ENCODE data around the gene ABHD2.
"Not testable (repeated sequence)": the region's sequence is repeated elsewhere in the genome, so short reads cannot be mapped to it uniquely, and the experiment has no call there.

Gene ABHD2

DNA sequence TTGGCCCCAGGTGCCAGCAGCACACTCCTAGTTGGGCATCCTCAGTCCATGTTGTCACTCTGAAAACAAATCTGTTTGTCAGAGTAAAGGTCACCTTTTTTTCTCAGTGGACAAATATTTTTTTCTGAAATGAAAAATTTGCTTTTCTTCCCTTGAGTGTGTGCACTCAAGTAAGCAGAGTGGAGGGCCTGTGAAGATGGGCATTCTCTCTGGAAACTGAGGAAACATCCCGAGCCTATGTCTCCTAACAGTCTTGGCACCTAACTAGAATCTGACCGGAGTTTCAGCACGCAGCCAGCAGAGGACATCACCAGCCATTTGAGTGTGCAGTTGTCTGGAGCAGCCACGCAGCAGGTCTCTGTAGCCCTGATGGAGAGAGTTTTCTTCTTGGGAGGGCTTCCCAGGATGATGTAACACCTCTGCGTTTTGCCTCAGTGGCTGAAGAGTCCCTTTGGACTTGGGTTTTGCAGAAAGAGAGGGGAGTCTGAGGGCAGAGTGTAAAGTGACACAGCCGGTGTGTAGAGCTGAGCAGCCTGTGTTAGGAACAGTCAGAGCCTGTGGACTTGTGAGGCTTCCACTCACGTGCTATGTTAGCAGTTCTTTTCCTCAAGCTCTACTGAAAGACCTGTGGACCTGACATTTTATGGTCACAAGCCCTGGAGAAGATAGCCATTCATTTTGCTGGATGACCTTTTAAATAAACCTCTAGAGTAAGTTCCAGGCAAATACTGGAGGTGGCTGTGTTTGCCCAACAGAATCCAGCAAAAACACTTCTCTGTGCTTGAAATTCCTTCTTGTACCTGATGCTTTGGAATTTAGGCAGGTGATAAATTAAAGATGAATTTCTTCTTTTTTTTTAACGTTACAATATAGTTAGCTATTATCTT is 51.6 kb downstream of the ABHD2 start:
- no peak for DNase-seq (ENCODE audit: low read depth)

DNA sequence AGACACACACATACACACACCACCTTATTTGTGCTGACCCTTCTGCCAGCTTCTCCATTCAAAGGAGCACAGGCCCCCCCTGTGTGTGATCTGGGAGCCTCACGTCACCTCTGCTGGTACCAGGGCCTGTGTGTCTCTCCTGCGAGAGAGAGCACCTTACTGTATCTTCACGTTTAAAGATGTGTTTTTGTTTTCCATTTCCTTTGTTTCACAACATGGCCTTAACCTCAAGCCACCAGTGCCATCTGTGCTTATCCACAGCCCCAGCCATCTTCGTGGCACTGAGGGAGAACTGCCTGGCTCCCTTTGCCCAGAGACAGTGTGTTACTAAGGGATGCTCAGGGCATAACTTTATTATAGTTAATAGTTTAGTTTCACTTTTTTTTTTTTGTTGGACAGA is 52.3 kb downstream of the ABHD2 start:
- DNase-seq (ENCODE audit: low read depth): no peak

DNA sequence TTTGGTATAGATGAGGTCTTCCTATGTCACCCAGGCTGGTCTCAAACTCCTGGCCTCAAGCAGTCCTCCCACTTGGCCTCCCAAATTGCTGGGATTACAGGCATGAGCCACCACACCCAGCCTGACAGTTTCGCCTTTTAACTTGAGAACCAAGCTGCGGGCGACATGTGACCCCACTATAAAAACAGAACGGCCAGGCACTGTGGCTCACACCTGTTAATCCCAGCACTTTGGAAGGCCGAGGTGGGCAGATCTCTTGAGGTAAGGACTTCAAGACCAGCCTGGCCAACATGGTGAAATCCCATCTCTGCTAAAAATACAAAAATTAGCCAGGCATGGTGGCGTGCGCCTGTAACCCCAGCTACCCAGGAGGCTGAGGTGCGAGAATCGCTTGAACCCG is 52.9 kb downstream of the ABHD2 start:
- not testable (repeated sequence) for DNase-seq (ENCODE audit: low read depth)

DNA sequence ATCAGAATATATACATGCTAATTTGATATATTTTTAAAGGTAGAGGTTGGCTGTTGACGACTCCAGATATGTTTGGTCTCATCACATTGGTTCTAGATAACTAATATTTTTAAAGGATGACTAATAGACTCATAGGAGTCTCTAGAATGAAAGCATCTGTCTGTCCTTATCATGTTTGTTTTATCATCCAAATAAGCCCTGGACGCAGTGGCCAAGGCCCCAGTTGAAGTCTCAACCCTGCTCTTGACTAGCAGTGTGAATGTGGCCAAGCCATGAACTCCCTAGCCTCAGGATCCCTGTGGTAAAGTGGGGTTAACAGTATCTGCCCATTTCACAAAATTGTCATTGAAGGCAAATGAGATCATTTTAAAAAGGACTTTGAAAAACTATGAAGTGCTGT is 53.6 kb downstream of the ABHD2 start:
- DNase-seq (ENCODE audit: low read depth): no peak

DNA sequence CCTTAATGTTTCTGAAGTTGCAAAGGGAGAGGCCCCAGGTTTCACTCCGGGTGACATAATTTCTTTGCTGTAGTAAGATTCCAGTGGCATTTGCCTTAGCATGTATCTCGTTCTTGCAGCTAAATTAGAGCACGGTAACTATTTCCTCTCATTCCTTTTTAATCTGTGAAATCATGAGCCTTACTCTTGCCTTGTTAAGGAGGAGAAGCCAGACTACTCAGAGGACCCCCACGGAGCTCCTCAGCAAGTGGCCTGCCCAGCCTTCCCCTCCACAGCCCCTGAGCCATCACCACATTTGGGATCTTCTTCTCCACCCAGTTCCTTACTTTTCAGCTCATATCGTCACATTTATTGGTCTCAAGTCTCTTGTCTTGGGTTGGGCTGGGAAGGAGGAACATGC is 54.2 kb downstream of the ABHD2 start:
- no peak for DNase-seq (ENCODE audit: low read depth)

DNA sequence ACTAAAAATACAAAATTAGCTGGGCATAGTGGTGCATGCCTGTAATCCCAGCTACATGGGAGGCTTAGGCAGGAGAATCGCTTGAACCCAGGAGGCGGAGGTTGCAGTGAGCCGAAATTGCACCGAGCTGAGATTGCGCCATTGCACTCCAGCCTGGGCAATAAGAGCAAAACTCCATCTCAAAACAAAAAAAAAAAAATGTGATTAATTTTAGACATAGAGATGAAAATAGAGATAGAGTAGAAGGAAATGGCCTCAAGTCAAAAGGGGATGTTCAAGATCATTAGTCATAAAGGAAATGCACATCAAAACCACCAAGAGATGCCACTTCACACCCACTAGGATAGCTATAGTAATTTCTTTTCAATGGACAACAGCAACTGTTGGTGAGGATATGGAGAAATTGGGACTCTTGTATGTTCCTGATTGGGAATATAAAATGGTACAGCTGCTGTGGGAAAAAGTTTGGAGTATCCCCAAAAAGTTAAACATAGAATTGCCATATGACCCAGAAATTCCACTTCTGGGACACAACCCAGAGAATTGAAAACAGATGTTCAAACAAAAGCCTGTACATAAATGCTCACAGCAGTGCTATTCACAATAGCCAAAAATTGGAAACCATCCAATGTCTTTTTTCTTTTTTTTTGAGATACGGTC is 55.4 kb downstream of the ABHD2 start:
- DNase-seq (ENCODE audit: low read depth): peak; percentile 66

DNA sequence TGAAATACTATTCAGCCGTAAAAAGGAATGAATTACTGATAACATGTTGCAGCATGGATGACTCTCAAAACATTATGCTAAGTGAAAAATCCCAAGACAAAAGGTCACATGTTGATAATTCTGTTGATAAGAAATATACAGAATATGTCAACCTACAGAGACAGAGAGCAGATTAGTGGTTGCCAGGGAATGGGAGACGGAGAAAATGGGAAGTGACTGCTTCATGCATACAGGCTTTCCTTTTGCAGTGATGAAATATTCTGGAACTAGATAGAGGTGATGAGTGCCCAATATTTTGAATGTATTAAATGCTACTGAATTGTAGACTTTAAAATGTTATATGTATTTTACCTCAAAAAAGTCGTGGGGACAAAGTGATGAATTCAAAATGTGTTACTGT is 56.2 kb downstream of the ABHD2 start:
- DNase-seq (ENCODE audit: low read depth): no peak

DNA sequence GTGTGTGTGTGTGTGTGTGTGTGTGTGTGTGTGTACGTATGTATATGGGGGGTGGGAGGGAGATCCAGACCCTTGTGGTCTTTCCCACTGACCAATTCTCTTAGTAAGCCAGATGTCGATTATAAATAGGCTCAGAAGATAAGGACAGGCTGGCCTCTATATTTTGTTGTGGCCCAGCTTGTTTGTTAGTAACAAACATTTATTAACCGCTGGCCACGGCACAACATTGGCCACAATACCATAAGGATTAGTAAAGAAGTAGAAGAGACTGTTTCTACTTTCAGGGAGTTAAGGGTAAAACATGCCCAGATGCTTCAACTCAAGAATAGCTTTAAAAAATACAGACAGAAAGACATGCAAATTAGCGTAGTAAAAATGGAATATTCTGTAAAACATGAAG is 58.1 kb downstream of the ABHD2 start:
- no peak for DNase-seq (ENCODE audit: low read depth)

DNA sequence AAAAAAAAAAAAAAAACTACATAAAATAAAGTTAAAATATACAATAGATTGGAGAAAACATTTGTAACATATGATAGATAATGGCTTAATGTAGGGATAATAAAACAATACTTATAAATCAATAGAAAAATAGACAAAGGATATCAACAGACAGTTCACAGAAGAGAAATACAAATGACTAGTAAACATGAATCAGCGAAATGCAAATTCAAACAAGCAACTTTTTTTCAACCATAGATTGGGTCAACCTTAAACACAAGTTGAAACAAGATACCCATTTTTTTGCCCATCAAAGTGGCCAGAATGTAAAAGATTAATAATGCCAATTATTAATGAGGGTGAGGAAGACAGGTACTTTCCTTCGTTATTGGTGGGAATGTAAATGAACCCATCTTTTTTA is 59.9 kb downstream of the ABHD2 start:
- no peak for DNase-seq (ENCODE audit: low read depth)

DNA sequence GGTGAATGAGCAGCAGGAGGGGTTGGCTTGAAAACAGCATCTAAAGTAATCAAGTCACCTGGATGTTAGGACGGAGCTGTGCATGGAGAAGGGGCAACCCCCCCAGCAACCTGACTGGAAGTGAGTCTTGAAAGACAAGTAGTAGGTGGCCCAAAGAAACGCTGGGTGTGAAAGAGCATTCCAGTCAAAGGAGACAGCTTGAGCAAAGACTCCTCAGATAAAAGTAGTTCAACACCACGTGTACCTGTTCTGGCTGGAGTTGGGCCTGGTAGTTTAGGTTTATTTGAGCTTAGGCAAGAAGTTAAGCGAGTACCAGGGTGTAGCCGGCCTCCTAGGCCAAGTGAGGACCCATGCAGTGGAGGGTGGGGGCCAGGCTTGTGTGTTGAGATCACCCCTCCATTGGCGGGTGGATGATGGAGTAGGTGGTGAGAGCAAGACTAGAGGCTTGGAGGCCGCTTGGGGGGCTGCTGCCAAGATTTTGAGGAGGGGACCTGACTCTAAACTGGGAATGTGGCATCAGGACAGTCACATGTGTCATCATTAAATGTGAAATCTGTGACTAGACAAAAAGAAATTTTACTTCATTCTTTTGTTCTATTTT is 61.3 kb downstream of the ABHD2 start:
- DNase-seq (ENCODE audit: low read depth): no peak

DNA sequence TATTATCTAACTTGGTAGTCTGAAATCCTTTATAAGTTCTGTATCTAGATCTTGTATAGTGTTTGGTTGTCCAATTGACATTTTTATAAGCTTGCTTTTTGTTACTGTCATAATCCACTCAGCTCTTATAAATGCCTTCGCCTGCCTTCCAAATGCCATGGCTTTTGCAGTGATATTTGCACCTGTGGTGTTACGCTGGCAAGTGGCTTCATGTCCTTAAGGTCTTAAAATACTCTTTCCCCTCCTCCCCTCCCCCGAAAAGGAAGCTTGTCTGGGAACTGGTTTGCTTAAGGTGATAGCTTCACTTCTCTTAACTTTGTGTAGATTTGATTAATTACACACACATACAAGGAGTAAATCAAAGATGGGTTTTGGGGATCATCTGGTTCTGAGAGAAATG is 62.0 kb downstream of the ABHD2 start:
- no peak for DNase-seq (ENCODE audit: low read depth)

DNA sequence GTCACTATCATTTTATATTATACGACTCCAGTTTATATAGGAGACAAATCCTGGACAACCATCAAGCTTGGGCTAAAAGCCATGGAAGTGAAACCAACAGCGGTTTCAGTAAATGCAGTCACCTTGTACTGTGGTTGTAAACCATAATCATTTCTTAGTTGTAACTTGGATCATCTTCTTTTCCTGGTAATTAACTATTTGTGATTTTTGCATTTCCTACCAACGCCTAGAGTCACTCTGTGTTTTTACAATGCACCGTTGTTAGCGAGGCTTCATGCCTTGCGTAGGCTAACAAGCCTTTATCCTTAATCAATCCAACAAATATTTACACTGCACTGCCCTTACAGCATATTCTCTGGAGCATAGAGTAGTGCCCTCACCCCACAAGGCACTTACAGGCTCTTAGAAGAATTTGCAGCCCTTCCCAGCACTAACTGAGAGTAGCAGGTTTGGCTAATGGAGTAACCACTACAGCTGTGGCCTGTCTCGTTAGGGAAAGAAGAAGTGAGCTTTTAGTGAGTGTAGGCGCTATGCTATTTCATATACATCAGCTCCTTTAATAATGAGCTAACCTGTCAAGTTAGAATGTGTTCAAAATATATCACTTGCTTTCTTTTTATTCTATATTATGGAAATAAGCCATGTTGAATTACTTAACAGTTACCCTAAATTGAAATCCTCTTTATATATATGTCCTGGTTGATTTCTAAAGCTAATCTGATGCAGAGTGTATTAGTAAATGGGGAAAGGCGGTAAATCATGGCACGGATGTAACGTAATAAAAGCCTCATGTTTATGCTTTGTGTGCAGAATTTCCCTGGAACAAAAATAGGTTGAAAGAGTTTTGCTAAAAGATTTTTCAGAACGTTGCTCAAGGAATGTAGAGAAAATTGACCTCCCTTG is 62.8 kb downstream of the ABHD2 start:
- DNase-seq (ENCODE audit: low read depth): no peak

DNA sequence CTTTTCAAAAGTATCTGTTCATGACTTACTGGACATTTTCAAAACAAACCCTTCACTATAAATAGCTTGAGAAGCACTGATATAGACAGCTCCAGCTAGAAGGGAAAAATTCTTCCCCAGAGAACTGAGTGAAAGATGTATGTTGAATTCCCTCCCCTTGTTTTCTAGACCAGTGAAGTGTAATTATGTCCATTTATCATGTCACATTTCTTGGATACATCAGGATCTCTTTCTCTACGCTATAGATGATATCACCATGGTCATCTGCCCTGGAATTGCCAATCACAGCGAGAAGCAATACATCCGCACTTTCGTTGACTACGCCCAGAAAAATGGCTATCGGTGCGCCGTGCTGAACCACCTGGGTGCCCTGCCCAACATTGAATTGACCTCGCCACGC is 66.9 kb downstream of the ABHD2 start:
- DNase-seq (ENCODE audit: low read depth): no peak

DNA sequence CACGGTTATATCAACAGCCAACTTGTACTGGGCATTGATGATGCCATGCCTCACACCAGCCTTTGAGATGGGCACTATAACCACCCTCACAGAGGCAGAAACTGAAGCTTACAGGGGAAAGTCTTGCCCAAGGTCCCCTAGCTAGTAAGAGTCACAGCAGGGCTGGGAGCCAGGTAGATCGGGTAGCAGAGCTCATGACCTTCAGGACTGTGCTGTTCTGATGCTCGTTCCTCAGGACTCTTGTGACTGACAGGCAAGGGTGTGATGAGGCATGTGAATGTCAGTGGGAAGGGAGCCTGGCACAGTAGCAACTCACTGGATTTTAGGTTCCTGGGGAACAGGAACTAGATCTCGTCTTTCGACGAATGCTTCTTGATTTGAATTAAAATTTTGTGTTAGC is 67.4 kb downstream of the ABHD2 start:
- DNase-seq (ENCODE audit: low read depth): no peak

DNA sequence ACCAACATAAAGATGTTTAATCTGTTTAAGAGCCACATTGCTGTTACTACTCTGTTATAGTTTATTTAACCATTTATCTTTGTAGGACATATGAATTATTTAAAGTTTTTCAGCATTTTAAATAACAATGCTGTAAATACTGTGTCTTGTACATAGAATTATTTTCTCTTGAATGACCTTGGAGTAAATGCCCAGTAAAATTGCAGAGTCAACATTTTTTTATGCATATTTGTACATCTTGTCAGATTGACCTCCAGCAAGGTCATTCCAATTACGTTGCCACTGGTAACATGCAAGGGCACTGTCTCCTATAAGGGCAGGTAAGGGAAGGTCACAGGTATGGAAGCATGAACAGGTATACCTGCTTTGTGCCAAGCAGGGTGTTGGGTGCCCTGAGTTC is 68.8 kb downstream of the ABHD2 start:
- DNase-seq (ENCODE audit: low read depth): no peak

DNA sequence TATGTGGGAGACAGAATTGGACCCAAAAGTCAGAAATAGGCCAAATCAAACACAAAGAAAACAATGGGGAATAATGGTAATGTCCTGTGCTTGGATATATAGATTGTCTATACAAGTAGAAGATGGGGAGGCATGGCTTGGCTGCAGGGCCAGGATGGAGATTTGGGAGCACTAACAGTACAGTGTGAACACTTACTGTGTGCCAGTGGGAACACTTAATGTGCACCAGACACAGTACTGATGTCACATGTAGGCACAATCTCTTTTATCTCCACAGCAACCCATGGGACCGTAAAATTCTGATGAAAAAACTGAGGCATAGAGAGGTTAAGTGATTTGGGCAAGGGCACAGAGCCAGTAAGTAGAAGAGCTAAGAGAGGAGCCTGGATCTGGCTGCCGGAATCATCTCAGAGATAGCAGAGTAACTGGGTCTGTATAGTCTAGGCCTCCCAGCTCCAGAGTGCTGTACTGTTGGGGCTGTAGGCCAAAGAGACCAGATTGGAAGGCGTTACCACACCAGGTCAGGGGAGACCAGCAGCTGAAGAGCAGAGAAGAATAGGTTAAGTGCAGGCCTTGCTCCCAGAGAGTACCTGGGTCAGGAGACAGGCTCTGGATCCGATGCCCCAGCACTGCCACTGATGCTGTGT is 69.8 kb downstream of the ABHD2 start:
- no peak for DNase-seq (ENCODE audit: low read depth)

DNA sequence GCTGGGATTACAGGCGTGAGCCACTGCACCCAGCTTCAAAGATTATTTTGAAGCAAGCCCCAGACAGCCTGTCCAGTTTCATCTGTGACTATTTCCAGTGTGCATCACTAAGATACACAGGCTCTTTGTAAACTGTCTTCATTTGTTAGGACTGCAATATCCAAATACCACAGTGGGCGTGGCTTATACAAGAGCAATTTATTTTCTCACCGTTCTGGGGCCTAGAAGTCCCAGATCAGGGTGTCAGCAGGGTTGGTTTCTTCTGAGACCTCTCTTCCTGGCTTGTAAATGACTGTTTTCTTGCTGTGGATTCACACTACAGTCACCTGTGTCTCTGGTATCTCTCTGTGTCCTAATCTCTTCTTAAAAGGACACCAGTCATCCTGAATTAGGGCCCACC is 73.4 kb downstream of the ABHD2 start:
- DNase-seq (ENCODE audit: low read depth): no peak

DNA sequence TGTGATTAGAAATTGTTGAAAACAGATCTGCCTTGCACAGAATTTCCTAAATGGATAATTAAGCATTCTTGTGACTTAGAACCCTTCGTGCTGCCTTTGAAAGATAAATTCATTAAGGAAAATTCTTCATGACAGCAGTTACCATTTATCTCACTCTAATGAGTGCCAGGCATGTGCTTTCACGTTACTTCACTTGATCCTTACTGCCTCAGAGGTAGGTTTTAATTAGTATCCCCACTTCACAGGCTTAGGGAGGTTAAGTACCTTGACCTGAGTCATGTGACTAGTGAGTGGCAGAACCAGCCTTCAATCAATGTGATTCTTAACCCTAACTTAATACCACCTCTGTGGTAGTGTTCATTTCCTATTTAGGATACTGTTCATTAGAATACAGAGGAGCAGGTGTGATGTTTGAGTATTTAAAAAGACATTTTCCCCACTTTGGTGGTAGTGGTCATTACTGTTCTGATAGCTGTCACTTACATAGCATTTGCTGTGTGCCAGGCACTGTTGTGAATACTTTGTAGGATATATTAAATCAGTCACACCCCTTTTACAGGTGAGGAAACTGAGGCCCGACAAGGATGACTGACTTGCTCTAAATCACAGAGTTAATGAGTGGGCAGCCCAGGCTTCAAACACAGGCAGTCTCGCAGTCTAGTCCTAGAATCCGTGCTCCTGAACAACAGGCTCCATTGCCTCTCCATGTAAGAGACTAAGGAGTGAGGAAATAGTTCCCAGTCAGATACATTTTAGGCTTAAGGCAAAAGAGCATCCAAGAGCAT is 75.2 kb downstream of the ABHD2 start:
- DNase-seq (ENCODE audit: low read depth): no peak

DNA sequence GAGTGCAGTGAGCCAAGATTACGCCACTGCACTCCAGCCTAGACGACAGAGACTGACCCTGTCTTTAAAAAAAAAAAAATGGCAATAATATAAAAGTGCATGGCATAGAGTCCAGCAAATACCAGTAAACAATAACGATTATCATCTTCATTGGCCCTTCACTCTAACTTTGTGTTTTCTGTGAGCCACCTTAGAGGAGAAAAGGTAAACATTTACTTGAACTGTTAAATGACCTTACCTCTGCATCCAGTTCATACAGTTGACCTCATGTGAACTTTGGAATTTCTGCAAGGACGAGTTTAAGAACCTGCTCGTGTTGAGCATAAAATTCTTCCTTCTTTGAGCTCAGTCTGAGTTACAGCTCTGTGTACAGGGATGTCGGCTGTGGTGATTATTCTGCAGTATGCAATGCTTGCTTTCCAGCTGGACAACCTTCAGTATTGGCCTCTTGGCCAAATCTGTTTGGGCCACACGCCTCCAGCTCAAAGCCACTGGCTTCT is 76.5 kb downstream of the ABHD2 start:
- DNase-seq (ENCODE audit: low read depth): no peak

DNA sequence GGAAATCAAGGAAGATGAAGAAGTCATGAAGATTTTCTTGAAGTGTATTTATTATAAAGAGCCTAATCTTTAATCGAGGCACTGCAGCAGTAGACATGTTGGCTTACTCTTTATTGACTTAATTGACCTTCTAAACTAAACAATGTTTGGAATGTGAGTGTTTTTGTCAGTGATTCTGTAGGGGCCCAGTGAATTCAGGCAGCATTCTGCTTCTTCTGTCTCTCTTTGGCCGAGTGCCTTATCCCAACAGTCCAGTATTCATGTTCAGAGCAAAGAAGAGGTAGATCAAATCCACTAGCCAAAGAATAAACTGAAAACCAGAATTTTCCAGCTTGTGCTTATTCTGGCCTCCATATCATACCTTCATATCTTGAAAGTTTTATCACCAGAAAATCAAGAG is 77.4 kb downstream of the ABHD2 start:
- DNase-seq (ENCODE audit: low read depth): no peak

All from HS-27A (cell line).